HG03196 (cell line): ENCODE data around the gene APBA3.

Experiments used
- ATAC-seq: cut with Tn5 transposase; IDR thresholded peaks from one replicate; pipeline ENCODE4 v1.9.1; 2021; ENCODE audit not compliant: unreplicated experiment

Gene APBA3

DNA sequence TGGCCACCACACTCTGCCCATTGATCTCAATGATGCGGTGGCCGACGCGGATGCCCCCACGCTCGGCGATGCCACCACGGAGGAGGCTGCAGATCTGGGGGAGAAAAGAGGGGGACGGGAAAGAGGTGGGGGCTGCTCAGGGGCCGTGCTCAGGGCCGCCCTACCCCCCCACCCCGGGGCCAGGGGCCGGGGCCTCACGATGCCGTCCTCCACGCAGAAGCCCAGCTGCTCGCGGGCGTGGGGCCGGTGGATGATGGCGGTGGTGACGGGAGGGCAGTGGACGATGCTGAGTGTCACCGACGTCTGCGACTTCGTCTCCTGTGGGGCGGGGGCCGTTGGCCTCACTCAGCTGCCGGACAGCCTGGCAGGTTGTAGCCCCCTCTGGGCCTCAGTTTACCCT, 10.3 kb downstream of the APBA3 start:
- no peak for ATAC-seq

DNA sequence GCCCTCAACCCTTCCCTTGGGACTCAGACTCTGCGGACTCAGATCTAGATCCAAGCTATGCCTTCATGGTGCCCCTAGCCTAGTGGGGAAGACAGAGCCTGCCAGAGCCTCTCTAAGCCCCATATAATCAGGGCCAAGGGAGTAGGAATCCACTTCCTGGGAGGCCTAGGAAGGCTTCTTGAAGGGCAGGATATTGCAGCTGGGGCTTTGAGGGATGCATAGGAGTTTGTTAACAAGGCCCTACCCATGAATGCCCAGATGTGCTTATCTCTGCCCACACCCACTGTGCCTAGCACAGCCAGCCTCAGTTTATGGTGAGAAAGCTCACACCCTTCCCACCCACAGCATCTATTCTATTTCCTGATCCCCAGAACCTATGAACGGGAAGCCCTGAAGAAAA, 11.3 kb downstream of the APBA3 start:
- no peak for ATAC-seq

DNA sequence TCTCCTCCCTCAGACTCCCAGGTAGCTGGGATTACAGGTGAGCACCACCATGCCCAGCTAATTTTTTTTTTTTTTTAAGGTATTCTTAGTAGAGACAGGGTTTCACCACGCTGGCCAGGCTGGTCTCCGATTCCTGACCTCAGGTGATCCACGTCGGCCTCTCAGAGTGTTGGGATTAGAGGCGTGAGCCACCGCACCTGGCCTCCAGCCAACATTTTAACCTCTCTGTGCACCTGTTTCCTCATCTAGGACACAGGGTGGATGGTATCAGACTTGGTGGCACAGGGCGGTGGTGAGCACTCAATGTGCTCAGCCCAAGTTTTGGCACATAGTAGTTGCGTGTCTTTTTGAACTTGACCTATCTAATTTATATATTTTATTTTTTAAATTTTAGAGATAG, 12.5 kb downstream of the APBA3 start:
- no peak for ATAC-seq

DNA sequence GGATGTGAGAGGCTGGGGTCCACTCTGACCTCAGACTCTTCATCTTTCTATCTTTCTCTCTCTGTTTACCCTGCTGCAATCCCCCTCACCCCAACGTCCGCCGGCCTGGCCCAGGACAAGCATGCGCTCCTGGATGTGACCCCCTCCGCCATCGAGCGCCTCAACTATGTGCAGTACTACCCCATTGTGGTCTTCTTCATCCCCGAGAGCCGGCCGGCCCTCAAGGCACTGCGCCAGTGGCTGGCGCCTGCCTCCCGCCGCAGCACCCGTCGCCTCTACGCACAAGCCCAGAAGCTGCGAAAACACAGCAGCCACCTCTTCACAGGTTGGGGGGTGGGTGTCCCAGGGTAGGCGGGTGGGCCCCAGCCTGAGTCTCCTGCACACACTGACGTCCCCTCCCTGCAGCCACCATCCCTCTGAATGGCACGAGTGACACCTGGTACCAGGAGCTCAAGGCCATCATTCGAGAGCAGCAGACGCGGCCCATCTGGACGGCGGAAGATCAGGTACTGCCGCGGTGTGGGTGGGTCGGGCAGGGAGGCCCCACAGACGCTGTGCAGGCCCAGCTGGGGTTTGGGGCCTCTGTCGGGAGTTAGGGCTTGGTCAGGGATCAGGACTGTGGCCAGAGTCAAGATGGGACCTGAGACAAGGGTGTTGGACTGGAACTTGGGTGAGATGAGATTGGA, 15.0 kb downstream of the APBA3 start:
- no peak for ATAC-seq

DNA sequence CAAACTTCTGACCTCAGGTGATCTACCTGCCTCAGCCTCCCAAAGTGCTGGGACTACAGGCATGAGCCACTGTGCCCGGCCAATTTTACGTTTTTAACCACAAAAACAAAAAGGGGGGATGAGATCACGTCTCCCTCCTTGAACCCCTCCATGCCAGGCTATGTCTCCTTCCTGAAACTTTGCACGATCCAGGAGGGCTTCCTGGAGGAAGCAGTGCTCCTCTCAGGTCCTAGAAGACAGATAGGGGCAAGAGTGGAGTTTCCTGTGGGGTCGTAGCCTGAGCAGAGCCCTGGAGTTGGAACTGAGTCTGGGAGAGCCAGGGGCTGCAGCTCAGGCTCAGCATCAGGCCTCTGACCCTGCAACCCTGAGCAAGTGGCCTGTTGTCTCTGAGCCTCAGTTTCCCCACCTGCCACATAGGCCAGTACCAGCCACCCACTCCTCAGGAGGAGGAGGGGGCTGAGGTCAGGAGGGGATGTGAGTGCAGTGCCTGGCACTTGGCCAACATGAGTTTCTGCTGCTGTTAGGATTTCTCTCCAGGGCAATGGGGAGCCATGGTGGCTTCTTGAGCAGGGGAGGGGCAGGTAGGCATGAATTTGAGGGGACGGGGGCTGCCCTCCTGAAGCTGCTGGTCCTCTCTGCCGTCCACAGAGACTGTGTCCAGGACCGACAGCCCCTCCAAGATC, 16.0 kb downstream of the APBA3 start:
- ATAC-seq, result no peak

DNA sequence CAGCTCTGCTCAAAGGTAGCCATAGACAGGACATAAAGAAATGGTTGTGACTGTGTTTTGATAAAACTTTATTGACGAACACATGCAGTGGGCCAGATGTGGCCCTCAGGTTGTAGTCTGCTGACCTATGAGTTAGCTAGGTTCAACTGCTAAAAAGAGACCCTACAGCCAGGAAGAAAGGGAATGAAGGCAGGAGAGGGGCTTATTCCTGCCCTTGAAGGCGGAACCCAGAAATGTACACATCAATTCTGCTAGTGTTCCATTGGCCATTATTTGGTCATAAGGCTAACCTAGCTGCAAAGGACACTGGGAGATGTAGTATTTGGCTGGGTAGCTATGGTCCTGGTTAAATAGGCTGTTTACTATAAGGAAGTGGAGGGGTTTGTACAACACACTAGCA, 18.0 kb downstream of the APBA3 start:
- ATAC-seq, result no peak

DNA sequence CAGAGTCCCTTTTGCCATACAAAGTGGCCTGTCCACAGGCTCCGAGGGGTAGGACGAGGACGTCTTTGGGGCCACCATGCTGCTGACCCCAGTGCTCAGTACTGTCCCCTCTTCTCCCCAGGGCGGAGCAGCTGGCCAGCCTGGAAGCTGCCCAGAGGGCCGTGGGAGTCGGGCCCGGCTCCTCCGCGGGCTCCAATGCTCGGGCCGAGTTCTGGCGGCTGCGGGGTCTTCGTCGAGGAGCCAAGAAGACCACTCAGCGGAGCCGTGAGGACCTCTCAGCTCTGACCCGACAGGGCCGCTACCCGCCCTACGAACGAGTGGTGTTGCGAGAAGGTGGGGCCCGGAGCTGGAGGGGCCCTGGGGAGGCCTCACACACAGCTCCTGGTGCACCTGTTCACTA, 21.1 kb downstream of the APBA3 start:
- no peak for ATAC-seq

DNA sequence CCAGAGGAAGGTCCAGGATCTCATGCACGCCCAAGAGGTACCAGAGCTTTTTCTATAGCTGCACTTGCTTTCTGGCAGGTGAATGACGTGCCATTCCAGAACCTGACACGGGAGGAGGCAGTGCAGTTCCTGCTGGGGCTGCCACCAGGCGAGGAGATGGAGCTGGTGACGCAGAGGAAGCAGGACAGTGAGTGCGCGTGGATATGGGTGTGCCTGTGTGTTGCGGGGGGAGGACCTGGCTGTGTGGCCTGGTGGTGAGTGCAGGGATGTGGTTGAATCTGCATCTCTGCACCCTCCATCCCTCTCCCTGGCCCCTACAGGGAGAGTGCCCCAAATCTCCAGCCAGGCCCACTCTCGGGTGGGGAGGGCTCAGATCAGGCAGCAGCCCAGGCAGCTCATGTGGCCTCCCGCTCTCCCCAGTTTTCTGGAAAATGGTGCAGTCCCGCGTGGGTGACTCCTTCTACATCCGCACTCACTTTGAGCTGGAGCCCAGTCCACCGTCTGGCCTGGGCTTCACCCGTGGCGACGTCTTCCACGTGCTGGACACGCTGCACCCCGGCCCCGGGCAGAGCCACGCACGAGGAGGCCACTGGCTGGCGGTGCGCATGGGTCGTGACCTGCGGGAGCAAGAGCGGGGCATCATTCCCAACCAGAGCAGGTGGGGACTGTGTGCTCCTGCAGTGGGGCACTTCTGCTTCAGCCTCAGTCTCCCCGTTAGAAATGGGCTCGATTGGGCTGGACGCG, 22.8 kb downstream of the APBA3 start:
- ATAC-seq, result no peak

DNA sequence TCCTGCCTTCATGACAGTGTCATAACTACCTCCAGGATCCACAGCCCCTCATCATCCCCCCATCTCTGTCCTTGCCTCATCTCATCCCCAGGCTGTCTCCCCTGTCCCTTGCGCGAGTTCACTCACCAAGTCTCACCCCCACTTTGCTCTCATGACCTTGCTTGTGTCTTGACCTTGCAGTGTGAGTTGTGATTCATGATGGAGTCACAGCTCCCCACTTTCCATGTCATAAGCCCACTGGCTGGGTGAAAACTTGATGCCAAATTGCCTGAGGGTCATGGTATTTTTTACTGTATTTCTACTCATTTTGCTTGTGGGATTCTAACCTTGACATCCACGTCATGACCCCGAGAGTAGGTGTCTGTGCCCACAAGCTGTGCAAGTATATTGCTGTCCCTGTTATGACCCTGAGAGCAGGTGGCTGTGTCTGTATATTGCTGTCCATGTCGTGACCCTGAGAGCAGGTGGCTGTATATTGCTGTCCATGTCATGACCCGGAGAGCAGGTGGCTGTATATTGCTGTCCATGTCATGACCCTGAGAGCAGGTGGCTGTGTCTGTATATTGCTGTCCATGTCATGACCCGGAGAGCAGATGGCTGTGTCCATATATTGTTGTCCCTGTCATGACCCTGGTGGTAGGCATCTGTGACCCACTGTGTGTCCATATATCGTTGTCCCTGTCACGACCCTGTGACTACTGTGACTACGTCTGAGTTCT, 23.8 kb downstream of the APBA3 start:
- no peak for ATAC-seq

DNA sequence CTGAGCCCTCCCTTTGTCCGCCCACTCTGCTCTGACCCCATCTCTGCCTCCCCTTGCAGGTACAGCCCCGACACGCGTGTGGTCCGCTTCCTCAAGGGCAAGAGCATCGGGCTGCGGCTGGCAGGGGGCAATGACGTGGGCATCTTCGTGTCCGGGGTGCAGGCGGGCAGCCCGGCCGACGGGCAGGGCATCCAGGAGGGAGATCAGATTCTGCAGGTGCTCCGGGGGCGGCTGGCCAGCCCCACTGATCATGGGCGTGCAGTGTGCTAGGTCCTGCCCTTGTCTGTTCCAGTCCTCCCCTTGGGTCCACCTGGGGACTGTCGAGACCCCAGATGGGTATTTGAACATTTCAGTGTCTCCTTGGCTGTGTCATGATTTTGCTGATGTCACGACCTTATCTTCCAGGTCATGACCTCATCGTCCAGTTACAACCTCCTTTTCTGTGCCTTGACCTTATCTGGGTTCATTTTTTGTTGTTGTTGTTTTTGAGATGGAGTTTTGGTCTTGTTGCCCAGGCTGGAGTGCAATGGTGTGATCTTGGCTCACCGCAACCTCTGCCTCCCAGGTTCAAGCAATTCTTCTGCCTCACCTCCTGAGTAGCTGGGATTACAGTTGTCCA, 25.3 kb downstream of the APBA3 start:
- no peak for ATAC-seq

DNA sequence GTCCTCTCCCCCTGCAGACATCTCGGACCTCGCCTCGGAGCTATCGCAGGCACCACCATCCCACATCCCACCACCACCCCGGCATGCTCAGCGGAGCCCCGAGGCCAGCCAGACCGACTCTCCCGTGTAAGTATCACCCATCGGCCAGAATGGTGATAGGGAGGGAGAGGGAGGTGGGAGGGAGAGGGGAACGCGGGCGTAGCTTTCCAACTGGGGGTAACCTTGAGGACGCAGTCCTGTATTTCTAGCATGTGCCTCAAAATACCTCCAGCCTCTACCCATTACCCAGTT, 27.2 kb downstream of the APBA3 start:
- ATAC-seq, result no peak

DNA sequence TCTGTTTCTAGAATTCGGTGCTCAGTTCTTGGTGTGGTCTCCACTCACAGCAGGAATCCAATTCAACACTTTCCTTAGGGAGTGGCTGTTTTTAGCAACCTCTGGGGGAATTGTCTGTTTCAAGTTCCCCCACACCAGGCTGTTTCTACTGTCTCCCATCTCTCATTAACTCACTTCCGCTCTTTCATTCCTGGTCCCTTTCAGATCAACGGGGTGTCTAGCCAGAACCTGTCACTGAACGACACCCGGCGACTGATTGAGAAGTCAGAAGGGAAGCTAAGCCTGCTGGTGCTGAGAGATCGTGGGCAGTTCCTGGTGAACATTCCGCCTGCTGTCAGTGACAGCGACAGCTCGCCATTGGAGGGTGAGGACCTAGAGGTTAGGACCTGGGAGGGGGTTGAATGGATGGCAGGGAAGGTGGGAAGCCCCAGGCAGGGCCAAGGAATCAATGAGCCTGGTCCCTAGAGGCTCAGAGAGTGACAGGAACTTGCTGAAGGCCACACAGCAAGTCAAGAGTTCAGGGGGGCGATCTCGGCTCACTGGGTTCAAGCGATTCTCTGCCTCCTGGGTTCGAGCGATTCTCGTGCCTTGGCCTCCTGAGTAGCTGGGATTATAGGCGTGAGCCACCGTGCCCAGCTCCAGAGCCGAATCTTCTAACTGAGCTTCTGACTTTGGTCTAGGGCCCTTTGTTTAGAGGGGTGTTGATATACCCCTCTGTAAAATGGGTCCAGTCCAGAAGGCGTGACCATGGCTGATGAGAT, 27.8 kb downstream of the APBA3 start:
- no peak for ATAC-seq

DNA sequence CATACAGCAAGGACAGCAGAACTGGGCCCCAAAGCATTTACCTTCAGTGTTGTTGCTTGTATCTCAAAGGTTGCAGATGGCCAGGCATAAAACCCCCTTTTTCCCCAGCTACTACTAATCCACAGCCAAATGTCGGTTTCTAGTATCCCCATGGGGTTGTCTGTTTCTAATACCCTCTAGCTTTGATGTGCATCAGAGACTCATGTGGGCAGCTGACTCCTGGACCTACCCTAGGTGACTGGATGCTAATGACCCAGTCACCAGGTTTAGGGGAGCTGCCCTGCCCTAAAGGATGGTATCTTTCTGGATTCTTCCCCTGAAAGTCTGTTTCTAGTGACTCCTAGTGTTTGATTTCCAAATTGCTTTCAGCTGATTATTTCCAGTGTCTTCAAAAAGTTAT, 29.4 kb downstream of the APBA3 start:
- ATAC-seq, result no peak

DNA sequence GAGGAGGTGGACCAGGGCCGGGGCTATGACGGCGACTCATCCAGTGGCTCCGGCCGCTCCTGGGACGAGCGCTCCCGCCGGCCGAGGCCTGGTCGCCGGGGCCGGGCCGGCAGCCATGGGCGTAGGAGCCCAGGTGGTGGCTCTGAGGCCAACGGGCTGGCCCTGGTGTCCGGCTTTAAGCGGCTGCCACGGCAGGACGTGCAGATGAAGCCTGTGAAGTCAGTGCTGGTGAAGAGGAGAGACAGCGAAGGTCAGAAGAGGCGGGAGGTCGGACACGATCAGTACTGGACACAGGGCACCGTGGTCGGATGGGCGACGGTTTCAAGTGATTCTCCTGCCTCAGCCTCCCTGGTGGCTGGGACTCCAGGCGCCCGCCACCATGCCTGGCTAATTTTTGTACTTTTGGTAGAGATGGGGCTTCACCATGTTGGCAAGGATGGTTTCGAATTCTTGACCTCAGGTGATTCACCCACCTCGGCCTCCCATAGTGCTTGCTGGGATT, 31.0 kb downstream of the APBA3 start:
- ATAC-seq, result no peak

DNA sequence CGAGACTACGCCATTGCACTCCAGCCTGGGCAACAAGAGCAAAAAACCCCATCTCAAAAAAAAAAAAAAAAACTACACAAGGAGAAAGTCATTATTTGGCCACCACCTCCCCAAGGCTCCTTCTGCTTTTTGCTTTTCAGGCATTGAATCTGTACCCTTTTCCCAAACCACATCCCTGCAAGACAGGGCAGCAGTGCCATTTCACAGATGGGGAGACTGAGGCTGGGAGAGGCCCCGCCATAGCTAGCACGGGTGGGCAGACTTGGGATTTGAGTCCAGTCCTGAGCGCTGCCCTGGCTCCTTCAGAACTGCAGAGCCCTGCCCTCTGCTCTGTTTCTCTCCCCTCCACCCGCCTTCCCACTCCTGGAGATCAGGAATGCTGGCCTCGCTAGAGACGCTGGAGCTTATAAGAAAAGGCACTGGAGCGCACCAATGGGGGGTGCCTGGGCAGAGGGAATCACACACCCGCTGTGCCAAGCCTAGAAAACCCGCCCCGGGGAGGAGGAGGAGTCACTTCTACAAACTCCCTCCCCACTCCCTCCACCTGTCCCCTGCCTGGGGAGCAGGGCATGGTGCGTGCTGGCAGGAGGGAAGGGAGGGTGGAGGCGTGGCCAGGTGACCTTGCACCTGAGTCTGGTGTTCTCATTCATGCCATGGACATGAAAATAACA, 35.7 kb downstream of the APBA3 start:
- ATAC-seq, result no peak

DNA sequence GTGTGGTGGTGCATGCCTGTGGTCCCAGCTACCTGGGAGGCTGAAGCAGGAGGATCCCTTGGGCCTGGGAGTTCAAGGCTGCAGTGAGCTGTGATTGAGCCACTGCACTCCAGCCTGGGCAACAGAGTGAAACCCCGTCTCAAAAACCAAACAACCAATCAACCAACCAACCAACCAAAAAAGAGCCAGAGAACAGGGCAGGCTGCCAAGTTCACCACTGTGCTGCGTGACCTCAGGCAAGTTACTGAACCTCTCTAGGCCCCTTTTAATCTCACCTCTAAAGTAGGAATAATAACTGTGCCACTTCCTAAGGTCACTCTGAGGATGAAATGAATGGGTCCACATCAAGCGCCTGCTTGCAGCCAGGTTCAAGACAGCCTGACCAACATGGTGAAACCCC, 36.4 kb downstream of the APBA3 start:
- no peak for ATAC-seq

DNA sequence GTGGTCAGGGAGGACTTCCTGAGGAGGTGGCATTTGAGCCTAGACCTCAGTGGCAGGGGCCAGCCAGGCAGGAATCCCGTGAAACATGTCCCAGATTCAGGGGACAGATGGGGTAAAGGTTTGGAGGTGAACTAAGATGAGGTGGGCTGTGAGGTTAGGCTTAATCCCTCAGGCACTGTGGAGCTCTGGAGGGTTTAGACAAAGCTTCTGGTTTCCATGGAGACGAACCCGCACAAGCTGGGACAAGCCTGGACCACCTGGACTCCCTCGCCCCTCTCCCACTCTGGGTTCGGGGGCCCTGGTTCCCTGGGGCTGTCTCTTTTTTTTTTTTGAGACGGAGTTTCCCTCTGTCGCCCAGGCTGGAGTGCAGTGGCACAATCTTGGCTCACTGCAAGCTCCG, 37.6 kb downstream of the APBA3 start:
- no peak for ATAC-seq

DNA sequence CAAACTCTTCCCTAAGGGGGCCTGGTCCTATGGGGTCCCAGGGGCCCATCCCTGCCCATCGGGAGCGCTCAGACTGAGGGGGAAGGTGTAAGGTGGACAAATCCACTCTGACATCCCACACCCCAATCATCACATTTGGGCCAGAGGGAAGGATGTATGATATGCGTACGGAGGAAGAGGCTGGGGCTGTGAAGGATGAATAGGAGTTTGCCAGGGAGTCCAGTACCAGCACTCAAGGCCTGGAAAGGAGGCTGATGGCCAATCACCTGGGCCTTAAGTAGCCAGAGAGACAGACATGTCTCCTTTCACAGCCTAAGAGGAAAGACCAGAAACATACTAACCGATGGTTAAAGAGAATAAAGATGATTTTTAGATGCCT, 38.4 kb downstream of the APBA3 start:
- no peak for ATAC-seq

DNA sequence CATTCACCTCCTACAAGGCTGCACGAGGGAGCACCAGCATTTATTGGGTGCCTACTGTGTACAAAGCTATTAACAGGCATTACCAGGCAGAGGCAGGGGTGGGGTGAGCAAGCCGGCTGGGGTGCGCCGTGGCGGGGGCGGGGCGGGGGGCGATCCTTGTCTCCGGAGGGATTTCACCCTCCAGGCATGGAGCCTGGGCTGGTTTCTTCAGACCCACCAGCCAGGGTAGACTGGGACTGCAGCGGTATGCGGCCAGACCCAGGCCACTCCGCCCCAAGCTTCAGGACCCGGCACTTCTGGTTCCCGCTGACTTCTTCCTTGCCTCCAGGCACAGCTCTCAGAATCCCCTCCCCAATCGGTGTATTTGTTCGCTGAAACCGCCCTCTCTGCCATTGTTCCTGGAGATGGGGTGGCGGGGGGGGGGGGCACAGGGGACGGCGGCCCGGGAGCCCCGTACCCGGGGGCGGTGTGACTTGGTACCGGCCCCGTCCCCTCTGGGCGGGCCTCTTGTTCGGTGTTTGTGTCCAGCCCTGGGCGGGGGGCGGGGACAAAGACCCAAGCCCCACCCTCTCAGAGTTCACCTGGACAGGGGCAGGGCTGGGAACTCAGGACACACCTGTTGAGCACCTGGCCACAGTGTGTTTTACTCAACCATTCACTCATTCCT, 38.9 kb downstream of the APBA3 start:
- no peak for ATAC-seq
